ENCODE results near the gene MAP3K21.

MAP3K21 gene

GRCh38 chr1:233379869-233380438 is 52.4 kb downstream of the MAP3K21 start:
- H3K4me3 ChIP-seq (ENCODE audit: low read depth, low read length) = no peak overlapping the region
- no peak for DNase-seq (ENCODE audit: low read depth)
- in situ Hi-C loops (cut with HindIII; ENCODE audit: low sequenced_read_pairs) = no loop called here
- TF ChIP-seq CTCF (IDR thresholded peaks at IDR 0.05; ENCODE audit: low read depth, low read length, missing control alignments) = no peak

GRCh38 chr1:233381806-233382205 is 54.3 kb downstream of the MAP3K21 start:
- no peak for TF ChIP-seq CTCF (IDR thresholded peaks at IDR 0.05; ENCODE audit: low read depth, low read length, missing control alignments)
- H3K4me3 ChIP-seq (ENCODE audit: low read depth, low read length) = no peak overlapping the region
- DNase-seq (ENCODE audit: low read depth) = no peak
- in situ Hi-C loops (cut with HindIII; ENCODE audit: low sequenced_read_pairs) = no loop called here

- no peak overlapping the region for H3K4me3 ChIP-seq (ENCODE audit: low read depth, low read length)
- no peak for TF ChIP-seq CTCF (IDR thresholded peaks at IDR 0.05; ENCODE audit: low read depth, low read length, missing control alignments)
- no peak for DNase-seq (ENCODE audit: low read depth)
- in situ Hi-C loops (cut with HindIII; ENCODE audit: low sequenced_read_pairs) = no loop called here
Observed at GRCh38 chr1:233383984-233384383, 56.5 kb downstream of the MAP3K21 start.

GRCh38 chr1:233386336-233386735 is 58.8 kb downstream of the MAP3K21 start:
- in situ Hi-C loops (cut with HindIII; ENCODE audit: low sequenced_read_pairs) = no loop called here
- TF ChIP-seq CTCF (IDR thresholded peaks at IDR 0.05; ENCODE audit: low read depth, low read length, missing control alignments) = no peak
- H3K4me3 ChIP-seq (ENCODE audit: low read depth, low read length) = no peak overlapping the region
- DNase-seq (ENCODE audit: low read depth) = no peak

GRCh38 chr1:233387585-233387984 is 60.1 kb downstream of the MAP3K21 start:
- no peak for TF ChIP-seq CTCF (IDR thresholded peaks at IDR 0.05; ENCODE audit: low read depth, low read length, missing control alignments)
- DNase-seq (ENCODE audit: low read depth) = no peak
- in situ Hi-C loops (cut with HindIII; ENCODE audit: low sequenced_read_pairs) = no loop called here
- no peak overlapping the region for H3K4me3 ChIP-seq (ENCODE audit: low read depth, low read length)

GRCh38 chr1:233389169-233389568 is 61.6 kb downstream of the MAP3K21 start:
- H3K4me3 ChIP-seq (ENCODE audit: low read depth, low read length) = no peak overlapping the region
- TF ChIP-seq CTCF (IDR thresholded peaks at IDR 0.05; ENCODE audit: low read depth, low read length, missing control alignments) = no peak
- in situ Hi-C loops (cut with HindIII; ENCODE audit: low sequenced_read_pairs) = no loop called here
- DNase-seq (ENCODE audit: low read depth) = no peak

Measured in astrocyte of the cerebellum (primary cell).